ENCODE measurements around the gene ACAD11.

ACAD11 gene

DNA sequence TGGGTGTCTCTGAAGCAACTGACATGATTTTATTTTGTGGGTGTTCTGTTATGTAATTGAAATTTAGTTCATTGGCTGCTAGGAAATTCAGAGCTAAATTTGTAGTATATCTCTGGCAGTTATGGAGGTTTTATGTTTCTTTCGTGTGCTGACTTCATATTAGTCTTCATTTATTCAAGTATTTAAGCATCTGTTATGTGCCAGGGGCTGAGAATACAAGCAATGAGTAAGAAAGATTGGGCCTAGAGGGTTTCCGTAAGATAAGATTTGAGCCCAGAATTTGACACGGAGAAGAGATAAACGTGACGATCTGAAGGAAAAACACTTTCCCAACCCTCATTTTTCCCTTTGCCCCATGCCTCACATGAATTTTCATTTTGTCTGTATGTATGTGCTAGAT is 137.7 kb downstream of the ACAD11 start:
- Mint-ChIP-seq H3K4me1 (peaks cover 0 to 4% of the 10 kb centered on the region in 2 donors), H3K27ac (no peak overlapping the region), H3K9me3 (no peaks in the 10 kb centered on the region), H3K27me3 (no peaks in the 10 kb centered on the region), H3K36me3 (peaks cover 27 to 56% of the 10 kb centered on the region in 2 donors), H3K4me3 (no peak overlapping the region)
- ATAC-seq (replicated peaks) = no peak
- DNase-seq = no peak

DNA sequence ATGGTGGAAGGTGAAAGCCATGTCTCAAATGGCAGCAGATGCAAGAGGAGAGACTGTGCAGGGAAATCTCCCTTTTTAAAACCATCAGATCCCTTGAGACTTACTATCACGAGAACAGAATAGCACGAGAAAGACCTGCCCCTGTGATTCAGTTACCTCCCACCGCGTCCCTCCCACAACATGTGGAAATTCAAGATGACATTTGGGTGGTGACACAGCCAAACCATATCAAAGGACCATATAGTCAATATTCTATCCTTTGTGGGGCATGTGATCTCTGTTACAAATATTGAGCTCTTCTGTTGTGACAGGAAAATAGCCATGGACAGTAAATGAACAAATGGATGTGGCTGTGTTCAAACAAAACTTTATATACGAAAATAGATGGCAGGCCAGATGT is 139.7 kb downstream of the ACAD11 start:
- DNase-seq = no peak
- no peak for ATAC-seq (replicated peaks)
- no peaks in the 10 kb centered on the region for H3K9me3 Mint-ChIP-seq
- no peaks in the 10 kb centered on the region for H3K27me3 Mint-ChIP-seq
- H3K27ac Mint-ChIP-seq = no peak overlapping the region
- H3K36me3 Mint-ChIP-seq = peaks cover 28 to 53% of the 10 kb centered on the region in 2 donors
- H3K4me3 Mint-ChIP-seq = no peak overlapping the region
- H3K4me1 Mint-ChIP-seq = peaks cover 0 to 4% of the 10 kb centered on the region in 2 donors

DNA sequence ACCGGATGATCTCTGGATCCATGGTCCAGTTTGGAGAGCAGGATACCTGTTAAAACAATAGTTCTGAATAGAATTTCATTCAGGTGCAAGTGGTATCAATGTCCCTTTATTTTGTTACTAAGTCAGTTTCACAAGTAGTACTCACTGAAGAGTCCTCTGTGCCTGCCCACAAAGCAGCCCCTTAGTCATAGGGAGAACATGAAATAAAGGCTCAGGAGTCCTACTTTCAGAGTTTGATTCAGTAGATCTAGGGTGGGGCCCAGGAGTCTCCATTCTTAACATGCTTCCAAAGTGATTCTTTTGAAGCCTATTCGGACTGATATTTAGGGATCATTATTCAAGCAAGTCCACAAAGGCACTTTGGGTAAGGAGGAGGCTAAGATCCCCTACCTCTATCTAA is 142.3 kb downstream of the ACAD11 start:
- Mint-ChIP-seq H3K9me3 (no peaks in the 10 kb centered on the region), H3K36me3 (peaks cover 25 to 55% of the 10 kb centered on the region in 2 donors), H3K27ac (no peak overlapping the region), H3K27me3 (no peaks in the 10 kb centered on the region), H3K4me1 (peaks cover 0 to 3% of the 10 kb centered on the region in 2 donors), H3K4me3 (no peak overlapping the region)
- no peak for DNase-seq
- no peak for ATAC-seq (replicated peaks)

DNA sequence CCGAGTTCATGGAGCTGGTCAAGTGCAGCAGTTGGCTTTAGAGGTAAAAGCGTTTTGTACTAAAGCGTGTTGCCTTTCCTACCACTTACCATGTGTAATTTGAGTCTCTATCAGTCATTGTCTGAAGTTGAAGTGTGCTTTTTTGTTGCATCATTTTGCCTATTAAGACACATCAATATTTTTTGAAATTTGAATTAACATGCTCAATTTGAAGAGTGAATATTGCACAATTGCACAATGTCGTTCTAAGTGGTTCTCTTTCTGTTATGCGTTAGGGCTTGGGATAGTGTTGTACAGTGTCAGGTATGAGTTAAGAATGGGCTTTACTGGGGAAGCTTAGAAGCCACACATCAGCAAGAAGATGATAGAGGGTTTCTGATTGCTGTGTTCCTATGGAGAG is 146.6 kb downstream of the ACAD11 start:
- H3K27ac Mint-ChIP-seq = no peak overlapping the region
- H3K27me3 Mint-ChIP-seq = no peaks in the 10 kb centered on the region
- no peaks in the 10 kb centered on the region for H3K4me1 Mint-ChIP-seq
- H3K9me3 Mint-ChIP-seq = no peaks in the 10 kb centered on the region
- H3K36me3 Mint-ChIP-seq = peaks cover 33 to 43% of the 10 kb centered on the region in 2 donors
- DNase-seq (no peak), ATAC-seq (replicated peaks) (no peak)
- H3K4me3 Mint-ChIP-seq = no peak overlapping the region

DNA sequence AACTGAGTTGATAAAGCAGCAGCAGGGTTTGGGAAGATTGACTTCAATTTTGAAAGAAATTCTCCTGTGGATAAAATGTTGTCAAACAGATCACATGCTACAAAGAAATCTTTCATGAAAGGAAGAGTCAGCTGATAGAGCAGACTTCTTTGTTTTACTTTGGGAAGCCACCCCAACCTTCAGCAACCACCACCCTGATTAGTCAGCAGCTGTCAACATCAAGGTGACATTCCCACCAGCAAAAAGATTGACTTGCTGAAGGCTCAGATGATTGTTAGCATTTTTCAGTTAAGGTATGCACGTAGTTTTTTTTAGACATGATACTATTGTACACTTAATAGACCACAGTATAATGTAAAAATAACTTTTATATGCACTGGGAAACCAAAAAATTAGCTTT is 150.1 kb downstream of the ACAD11 start:
- H3K4me3 Mint-ChIP-seq = no peak overlapping the region
- ATAC-seq (replicated peaks) = no peak
- H3K4me1 Mint-ChIP-seq = no peaks in the 10 kb centered on the region
- H3K36me3 Mint-ChIP-seq = peaks cover 37 to 43% of the 10 kb centered on the region in 2 donors
- H3K27me3 Mint-ChIP-seq = no peaks in the 10 kb centered on the region
- DNase-seq = no peak
- no peak overlapping the region for H3K27ac Mint-ChIP-seq
- no peaks in the 10 kb centered on the region for H3K9me3 Mint-ChIP-seq

DNA sequence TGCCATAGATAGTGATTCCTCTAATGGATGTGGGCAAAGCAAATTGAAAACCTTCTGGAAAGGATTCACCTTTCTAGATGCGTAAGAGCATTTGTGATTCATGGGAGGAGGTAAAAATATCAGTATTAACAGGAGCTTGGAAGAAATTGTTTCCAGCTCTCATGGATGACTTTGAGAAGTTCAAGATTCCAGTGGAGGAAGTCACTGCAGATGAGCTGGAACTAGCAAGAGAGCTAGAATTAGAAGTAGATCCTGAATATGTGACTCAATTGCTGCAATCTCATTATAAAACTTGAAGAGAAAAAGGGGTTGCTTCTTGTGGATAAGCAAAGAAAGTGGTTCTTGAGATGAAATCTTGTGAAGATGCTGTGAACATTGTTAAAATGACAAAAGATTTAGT is 150.5 kb downstream of the ACAD11 start:
- DNase-seq = no peak
- Mint-ChIP-seq H3K27ac (no peak overlapping the region), H3K27me3 (no peaks in the 10 kb centered on the region), H3K36me3 (peaks cover 37 to 40% of the 10 kb centered on the region in 2 donors), H3K4me1 (no peaks in the 10 kb centered on the region), H3K9me3 (no peaks in the 10 kb centered on the region), H3K4me3 (no peak overlapping the region)
- no peak for ATAC-seq (replicated peaks)
